ENCODE data around the gene RAPGEFL1.
"Not testable (repeated sequence)": the region's sequence is repeated elsewhere in the genome, so short reads cannot be mapped to it uniquely, and the experiment has no call there.

Gene RAPGEFL1

DNA sequence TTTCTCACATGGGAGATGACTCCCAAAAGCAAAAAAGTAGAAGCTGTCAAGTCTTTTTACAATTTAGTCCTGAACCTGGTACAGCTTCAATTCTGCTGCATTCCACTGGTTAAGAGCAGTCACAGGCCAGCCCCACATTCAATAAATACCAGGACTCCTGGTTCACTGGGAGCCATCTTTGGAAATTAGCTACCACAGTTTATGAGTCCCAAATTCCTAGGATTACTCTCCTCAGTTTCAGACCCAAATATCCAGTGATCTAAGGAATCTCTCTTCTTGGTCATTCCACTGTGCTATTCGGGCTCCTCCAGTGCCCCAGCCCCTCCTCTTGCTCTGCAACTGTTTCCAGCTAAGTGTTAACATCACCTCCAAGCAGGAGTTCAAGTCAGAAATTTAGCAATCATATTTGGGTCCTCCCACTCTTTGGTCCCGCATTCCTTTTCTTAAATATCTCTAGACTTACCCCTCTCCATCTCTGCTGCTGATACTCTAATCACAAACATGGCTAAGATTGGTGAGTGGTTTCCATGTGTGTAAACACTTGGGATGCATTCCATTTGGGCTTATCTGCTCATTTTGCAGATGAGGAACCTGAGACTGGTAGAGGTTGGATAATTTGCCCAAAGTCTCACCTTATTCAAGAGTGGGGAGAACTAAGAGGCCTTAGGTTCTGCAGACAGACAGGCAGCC is 32.3 kb downstream of the RAPGEFL1 start:
- no peak for DNase-seq (ENCODE audit: low read depth)
- TF ChIP-seq, protein P1, sequence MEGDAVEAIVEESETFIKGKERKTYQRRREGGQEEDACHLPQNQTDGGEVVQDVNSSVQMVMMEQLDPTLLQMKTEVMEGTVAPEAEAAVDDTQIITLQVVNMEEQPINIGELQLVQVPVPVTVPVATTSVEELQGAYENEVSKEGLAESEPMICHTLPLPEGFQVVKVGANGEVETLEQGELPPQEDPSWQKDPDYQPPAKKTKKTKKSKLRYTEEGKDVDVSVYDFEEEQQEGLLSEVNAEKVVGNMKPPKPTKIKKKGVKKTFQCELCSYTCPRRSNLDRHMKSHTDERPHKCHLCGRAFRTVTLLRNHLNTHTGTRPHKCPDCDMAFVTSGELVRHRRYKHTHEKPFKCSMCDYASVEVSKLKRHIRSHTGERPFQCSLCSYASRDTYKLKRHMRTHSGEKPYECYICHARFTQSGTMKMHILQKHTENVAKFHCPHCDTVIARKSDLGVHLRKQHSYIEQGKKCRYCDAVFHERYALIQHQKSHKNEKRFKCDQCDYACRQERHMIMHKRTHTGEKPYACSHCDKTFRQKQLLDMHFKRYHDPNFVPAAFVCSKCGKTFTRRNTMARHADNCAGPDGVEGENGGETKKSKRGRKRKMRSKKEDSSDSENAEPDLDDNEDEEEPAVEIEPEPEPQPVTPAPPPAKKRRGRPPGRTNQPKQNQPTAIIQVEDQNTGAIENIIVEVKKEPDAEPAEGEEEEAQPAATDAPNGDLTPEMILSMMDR (conservative IDR thresholded peaks at IDR 0.05; ENCODE audit: low read depth, low read length) = no peak

DNA sequence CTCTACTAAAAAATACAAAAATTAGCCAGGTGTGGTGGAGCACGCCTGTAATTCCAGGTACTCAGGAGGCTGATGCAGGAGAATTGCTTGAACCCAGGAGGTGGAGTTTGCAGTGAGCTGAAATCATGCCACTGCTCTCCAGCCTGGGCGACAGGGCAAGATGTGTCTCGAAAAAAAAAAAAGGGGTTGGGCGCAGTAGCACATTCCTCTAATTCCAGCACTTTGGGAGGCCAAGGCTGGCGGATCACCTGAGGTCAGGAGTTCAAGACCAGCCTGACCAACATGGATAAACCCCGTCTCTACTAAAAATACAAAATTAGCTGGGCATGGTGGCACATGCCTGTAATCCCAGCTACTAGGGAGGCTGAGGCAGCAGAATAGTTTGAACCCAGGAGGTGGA is 36.6 kb downstream of the RAPGEFL1 start:
- H3K4me3 ChIP-seq (ENCODE audit: low read length); DNase-seq (ENCODE audit: low read depth): not testable (repeated sequence)

More for the DNA sequence above, 32.3 kb downstream of the RAPGEFL1 start:
- no peak overlapping the region for H3K4me3 ChIP-seq (ENCODE audit: low read length)

DNA sequence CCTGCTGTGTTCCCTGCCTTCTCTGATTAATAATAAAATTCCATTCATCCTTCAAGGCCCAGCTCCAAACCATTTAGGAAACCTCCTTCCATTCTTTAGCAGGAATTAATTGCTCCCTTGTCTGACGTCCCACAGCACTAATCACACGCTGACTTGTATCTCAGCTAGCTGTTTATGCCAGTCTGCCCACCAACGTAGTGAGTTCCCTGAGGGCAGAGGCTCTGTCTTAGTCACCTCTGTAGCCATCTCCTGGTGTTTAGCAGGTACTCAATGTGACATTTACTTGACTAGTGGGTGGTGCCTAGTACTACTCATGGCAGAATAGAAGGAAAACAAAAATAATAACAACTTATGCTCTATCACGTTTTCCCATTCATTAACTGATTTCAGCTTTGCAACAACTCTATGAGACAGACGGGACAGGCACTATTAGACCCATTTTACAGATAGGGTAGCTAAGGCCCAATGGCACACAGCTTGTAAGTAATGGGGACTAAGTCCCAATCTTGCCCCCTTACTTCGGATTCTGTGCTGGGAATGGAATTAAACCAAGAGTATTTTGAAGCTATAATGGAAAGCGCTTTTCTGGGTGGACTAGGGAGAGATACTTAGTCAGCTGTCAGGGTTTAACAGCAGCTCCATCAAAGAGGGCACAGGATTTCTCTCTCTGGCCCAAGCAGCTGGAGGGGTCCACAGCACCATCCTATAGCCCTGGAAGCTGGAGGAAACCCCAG is 40.9 kb downstream of the RAPGEFL1 start:
- TF ChIP-seq, protein P1 (conservative IDR thresholded peaks at IDR 0.05; ENCODE audit: low read depth, low read length) = no peak
- no peak for DNase-seq (ENCODE audit: low read depth)
- H3K4me3 ChIP-seq (ENCODE audit: low read length) = peak overlapping the region; percentile 62

DNA sequence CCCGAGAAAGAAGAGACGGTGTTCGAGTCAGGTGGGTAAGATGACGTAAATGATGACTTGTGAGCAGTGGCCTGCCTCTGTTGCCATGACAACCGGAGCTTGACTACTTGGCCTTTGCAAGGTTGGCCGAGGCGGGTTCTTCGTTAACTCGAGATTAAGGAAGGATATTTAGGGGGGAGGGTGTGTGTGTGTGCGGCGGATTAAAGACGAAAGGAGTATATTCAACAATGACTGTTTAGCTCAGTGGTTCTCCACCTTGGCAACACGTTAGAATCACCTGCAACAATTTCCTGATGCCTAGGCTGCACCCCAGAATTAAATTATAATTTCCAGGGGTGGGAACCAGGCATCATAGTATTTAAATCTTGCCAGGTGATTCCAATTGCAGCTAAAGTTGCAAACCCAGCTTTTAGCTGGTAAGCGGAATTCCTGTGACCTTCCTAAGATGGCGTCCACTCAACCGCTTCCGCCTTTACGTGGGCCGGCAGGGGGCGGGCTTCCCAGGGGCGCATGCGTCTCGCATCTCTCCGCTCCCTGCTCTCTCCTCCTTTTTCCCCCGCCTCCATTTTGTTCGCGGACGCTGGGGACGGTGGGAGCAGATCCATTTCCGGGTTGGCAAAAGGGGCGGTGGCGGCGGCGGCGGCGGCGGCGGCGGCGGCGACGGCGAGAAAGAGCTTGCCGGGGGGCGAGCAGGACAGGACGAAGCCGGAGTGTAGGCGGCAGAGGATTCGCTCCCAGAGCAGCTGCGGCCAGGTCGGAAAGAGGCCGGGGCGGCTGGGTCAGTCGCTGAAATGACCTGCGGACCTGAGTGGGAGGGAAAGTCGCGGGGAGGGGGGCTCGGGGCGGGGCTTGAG is 41.7 kb downstream of the RAPGEFL1 start, which contains the start of gene WIPF2:
WIPF2 (plus strand) TSS at position 565 of the 854 bp plus-strand sequence. CDS start 37,156 bp downstream, outside the sequence.
- H3K4me3 ChIP-seq (ENCODE audit: low read length) = peak within 1 kb of the TSS; percentile 77
- DNase-seq (ENCODE audit: low read depth) = peak; percentile 99
- TF ChIP-seq, protein P1 (conservative IDR thresholded peaks at IDR 0.05; ENCODE audit: low read depth, low read length) = peak; percentile 77

DNA sequence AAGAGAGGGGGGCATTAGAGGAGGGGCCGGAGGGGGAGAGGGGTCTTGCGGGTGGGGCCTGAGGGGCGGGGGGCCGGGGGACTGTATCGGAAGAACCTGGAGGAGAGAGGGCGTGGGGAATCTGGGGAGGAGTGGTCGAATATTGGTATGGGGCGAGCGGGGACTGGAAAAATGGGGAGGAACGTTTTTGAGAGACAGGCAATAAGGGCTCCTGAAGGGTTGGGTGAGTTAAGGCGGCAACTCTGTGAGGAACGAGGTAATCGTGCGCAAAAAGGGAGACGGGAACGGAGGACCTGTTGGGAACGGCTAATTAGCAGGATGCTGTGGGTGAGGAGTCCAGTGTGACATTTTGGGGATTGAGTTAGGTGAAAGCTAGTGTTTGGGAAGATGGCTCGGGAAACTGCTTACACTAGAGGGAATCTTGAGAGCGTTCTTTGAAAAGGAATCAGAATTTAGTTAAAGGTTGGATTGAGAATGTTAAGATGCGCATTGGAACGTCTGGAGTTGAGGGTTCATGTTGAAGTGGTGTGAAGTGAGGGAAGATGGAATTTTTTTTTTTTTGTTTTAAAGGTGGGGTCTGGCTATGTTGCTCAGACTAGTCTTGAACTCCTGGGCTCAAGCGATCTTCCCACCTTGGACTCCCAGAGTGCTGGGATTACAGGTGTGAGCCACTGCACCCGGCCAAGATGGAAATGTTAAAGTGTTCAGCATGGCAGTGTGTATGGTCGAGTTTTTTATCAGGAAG is 42.5 kb downstream of the RAPGEFL1 start:
- DNase-seq (ENCODE audit: low read depth) = no peak
- TF ChIP-seq, protein P1 (conservative IDR thresholded peaks at IDR 0.05; ENCODE audit: low read depth, low read length) = no peak
- H3K4me3 ChIP-seq (ENCODE audit: low read length) = peak overlapping the region; percentile 77

DNA sequence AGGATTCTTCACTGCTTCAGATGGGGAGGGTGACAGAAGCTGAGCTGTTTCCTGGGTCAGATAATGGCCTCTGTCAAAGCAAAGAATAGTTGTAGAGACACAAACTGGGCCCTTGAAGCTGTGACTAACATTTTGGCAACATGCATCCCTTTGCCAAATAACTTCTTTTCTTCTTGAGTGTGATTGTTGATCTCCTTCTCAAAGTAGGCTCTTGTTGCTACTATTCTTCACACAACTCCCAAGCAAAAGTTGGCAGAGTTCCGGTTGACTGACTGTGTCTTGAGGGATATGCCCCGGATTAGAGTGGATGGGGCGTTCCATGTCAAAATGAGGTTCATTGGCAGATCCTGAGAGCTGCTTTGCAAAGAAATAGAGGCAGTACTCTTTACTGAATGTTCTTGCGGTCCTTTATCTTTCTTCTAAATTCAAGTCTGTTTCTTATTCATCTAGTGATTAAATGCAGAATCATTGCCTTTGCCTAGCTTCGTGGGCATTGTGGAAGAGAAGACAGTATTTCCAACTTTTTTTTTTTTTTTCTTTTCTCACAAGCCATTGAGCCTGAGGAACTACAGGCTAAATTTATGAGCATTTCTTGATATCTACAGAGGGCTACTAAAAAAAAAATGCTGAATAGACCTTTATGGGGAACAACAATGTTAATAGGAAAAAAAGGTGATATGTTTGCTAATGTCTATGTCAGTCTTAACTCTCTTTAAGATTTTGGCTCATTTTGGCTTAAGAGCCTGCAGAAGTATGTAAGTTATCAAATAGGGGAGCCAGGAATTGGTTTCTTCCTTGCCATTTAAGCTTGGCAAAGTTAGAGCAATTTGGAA is 47.7 kb downstream of the RAPGEFL1 start:
- TF ChIP-seq, protein P1 (conservative IDR thresholded peaks at IDR 0.05; ENCODE audit: low read depth, low read length) = no peak
- peak; percentile 83 for DNase-seq (ENCODE audit: low read depth)
- no peak overlapping the region for H3K4me3 ChIP-seq (ENCODE audit: low read length)

DNA sequence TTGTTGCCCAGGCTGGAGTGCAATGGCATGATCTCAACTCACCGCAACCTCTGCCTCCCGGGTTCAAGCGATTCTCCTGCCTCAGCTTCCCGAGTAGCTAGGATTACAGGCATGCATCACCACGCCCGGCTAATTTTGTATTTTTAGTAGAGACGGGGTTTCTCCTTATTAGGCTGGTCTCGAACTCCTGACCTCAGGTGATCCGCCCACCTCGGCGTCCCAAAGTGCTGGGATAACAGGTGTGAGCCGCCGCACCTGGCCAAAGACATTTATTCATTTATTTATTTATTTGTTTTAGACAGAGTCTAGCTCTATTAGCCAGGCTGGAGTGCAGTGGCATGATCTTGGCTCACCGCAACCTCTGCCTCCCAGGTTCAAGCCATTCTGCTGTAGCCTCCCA is 51.9 kb downstream of the RAPGEFL1 start:
- not testable (repeated sequence) for DNase-seq (ENCODE audit: low read depth); H3K4me3 ChIP-seq (ENCODE audit: low read length)

Measured in retinal pigment epithelial cell (primary cell).